ENCODE data around the gene TRPV3. TPM values are rescaled to one million over a fixed set of nuclear protein-coding genes. Genes with fewer than 3 reads are reported as not detected.
A peak's percentile ranks its signal among the peaks of the same experiment; 100 is the strongest.

The TRPV3 gene
- total and polyA plus RNA-seq, 4 experiments from 2014 or later: 0.06 to 0.14 TPM; not detected in 2

GRCh38 chr17:3482852-3483251, 74.8 kb downstream of the TRPV3 start:
- CTCF ChIA-PET (ENCODE audit: partially characterized antibody): no interaction called here
- Histone ChIP-seq H3K27me3 (ENCODE audit: insufficient read depth, low read length) (no peaks in the 10 kb centered on the region), H3K36me3 (ENCODE audit: insufficient read depth, low read length) (no peaks in the 10 kb centered on the region), H3K9me3 (ENCODE audit: control insufficient read depth in 1 of 2, low read length in 2 of 2) (no peaks in the 10 kb centered on the region), H3K4me1 (ENCODE audit: insufficient read depth, low read length) (no peaks in the 10 kb centered on the region), H3K4me3 (ENCODE audit: low read length in 2 of 2) (no peak overlapping the region), H3K27ac (ENCODE audit: low read depth, low read length) (no peak overlapping the region)
- H3K36me3 Mint-ChIP-seq: no peaks in the 10 kb centered on the region
- no peaks in the 10 kb centered on the region for H3K9me3 Mint-ChIP-seq
- H3K4me3 Mint-ChIP-seq: no peak overlapping the region
- no peak for DNase-seq
- no peaks in the 10 kb centered on the region for H3K4me1 Mint-ChIP-seq
- H3K27ac Mint-ChIP-seq: no peak overlapping the region
- intact Hi-C loops (cut with micrococcal nuclease): no loop called here
- POLR2A ChIA-PET (ENCODE audit: partially characterized antibody): no interaction called here
- peaks cover 26 to 42% of the 10 kb centered on the region in 2 donors for H3K27me3 Mint-ChIP-seq

GRCh38 chr17:3479988-3480387, 77.6 kb downstream of the TRPV3 start:
- H3K27me3 ChIP-seq (ENCODE audit: insufficient read depth, low read length): no peaks in the 10 kb centered on the region
- POLR2A ChIA-PET (ENCODE audit: partially characterized antibody): no interaction called here
- no peaks in the 10 kb centered on the region for H3K36me3 ChIP-seq (ENCODE audit: insufficient read depth, low read length)

GRCh38 chr17:3475812-3476610, 81.6 kb downstream of the TRPV3 start, which contains the start of gene ASPA:
ASPA (plus strand) TSS chr17:3475997; CDS start chr17:3476160, 163 bp downstream.
- H3K27me3 ChIP-seq (ENCODE audit: insufficient read depth, low read length): no peaks in the 10 kb centered on the region
- Mint-ChIP-seq H3K4me3 (peak within 1 kb of the TSS in 6 of 8 donors; percentile 27 to 75 (median 66)), H3K27me3 (peaks cover 10 to 19% of the 10 kb centered on the region in 2 donors), H3K36me3 (no peaks in the 10 kb centered on the region), H3K9me3 (no peaks in the 10 kb centered on the region), H3K27ac (no peak within 1 kb of the TSS), H3K4me1 (peaks cover 0 to 7% (median 3%) of the 10 kb centered on the region in 4 donors)
- intact Hi-C loops (cut with micrococcal nuclease): no loop called here
- no peaks in the 10 kb centered on the region for H3K9me3 ChIP-seq (ENCODE audit: control insufficient read depth in 1 of 2, low read length in 2 of 2)
- ChIA-PET POLR2A (ENCODE audit: partially characterized antibody) (no interaction called here), CTCF (ENCODE audit: partially characterized antibody) (no interaction called here)
- peak in 1 of 5 donors; percentile 0 for DNase-seq
- H3K4me1 ChIP-seq (ENCODE audit: insufficient read depth, low read length): no peaks in the 10 kb centered on the region
- H3K36me3 ChIP-seq (ENCODE audit: insufficient read depth, low read length): no peaks in the 10 kb centered on the region
- H3K27ac ChIP-seq (ENCODE audit: low read depth, low read length): no peak within 1 kb of the TSS
- no peak within 1 kb of the TSS for H3K4me3 ChIP-seq (ENCODE audit: low read length in 2 of 2)

More at GRCh38 chr17:3479988-3480387, 77.6 kb downstream of the TRPV3 start:
- no peak for DNase-seq
- no peak overlapping the region for H3K27ac ChIP-seq (ENCODE audit: low read depth, low read length)
- Mint-ChIP-seq H3K4me3 (no peak overlapping the region), H3K4me1 (peaks cover 0 to 7% (median 3%) of the 10 kb centered on the region in 4 donors), H3K27me3 (peaks cover 19 to 30% of the 10 kb centered on the region in 2 donors), H3K36me3 (no peaks in the 10 kb centered on the region), H3K27ac (no peak overlapping the region), H3K9me3 (no peaks in the 10 kb centered on the region)
- no peaks in the 10 kb centered on the region for H3K4me1 ChIP-seq (ENCODE audit: insufficient read depth, low read length)
- CTCF ChIA-PET (ENCODE audit: partially characterized antibody): no interaction called here
- H3K4me3 ChIP-seq (ENCODE audit: low read length in 2 of 2): no peak overlapping the region
- intact Hi-C loops (cut with micrococcal nuclease): no loop called here
- H3K9me3 ChIP-seq (ENCODE audit: control insufficient read depth in 1 of 2, low read length in 2 of 2): no peaks in the 10 kb centered on the region

- no peaks in the 10 kb centered on the region for H3K27me3 ChIP-seq (ENCODE audit: insufficient read depth, low read length)
- no peaks in the 10 kb centered on the region for H3K36me3 Mint-ChIP-seq
- H3K27ac ChIP-seq (ENCODE audit: low read depth, low read length): no peak overlapping the region
- H3K36me3 ChIP-seq (ENCODE audit: insufficient read depth, low read length): no peaks in the 10 kb centered on the region
- no peak for DNase-seq
- ChIA-PET CTCF (ENCODE audit: partially characterized antibody) (no interaction called here), POLR2A (ENCODE audit: partially characterized antibody) (no interaction called here)
- H3K4me3 ChIP-seq (ENCODE audit: low read length in 2 of 2): no peak overlapping the region
- intact Hi-C loops (cut with micrococcal nuclease): no loop called here
- H3K27ac Mint-ChIP-seq: no peak overlapping the region
- H3K27me3 Mint-ChIP-seq: peaks cover 10 to 13% of the 10 kb centered on the region in 2 donors
- no peaks in the 10 kb centered on the region for H3K9me3 Mint-ChIP-seq
- H3K4me1 Mint-ChIP-seq: peaks cover 0 to 7% (median 3%) of the 10 kb centered on the region in 4 donors
- no peaks in the 10 kb centered on the region for H3K4me1 ChIP-seq (ENCODE audit: insufficient read depth, low read length)
- no peak overlapping the region for H3K4me3 Mint-ChIP-seq
- no peaks in the 10 kb centered on the region for H3K9me3 ChIP-seq (ENCODE audit: control insufficient read depth in 1 of 2, low read length in 2 of 2)
Observed at GRCh38 chr17:3475251-3475685, 82.3 kb downstream of the TRPV3 start.

- DNase-seq: no peak
- peaks cover 0 to 7% (median 3%) of the 10 kb centered on the region in 4 donors for H3K4me1 Mint-ChIP-seq
- no peak overlapping the region for H3K4me3 ChIP-seq (ENCODE audit: low read length in 2 of 2)
- peaks cover 8 to 10% of the 10 kb centered on the region in 2 donors for H3K27me3 Mint-ChIP-seq
- H3K27me3 ChIP-seq (ENCODE audit: insufficient read depth, low read length): no peaks in the 10 kb centered on the region
- intact Hi-C loops (cut with micrococcal nuclease): no loop called here
- H3K36me3 Mint-ChIP-seq: no peaks in the 10 kb centered on the region
- no peak overlapping the region for H3K4me3 Mint-ChIP-seq
- no peaks in the 10 kb centered on the region for H3K9me3 ChIP-seq (ENCODE audit: control insufficient read depth in 1 of 2, low read length in 2 of 2)
- no peak overlapping the region for H3K27ac ChIP-seq (ENCODE audit: low read depth, low read length)
- no peaks in the 10 kb centered on the region for H3K4me1 ChIP-seq (ENCODE audit: insufficient read depth, low read length)
- ChIA-PET POLR2A (ENCODE audit: partially characterized antibody) (no interaction called here), CTCF (ENCODE audit: partially characterized antibody) (interaction anchor here (0.6 kb wide), 1 partner anchor 481 kb away, joined by 3 read pairs; no protein-coding TSS in a partner anchor)
- H3K27ac Mint-ChIP-seq: no peak overlapping the region
- H3K36me3 ChIP-seq (ENCODE audit: insufficient read depth, low read length): no peaks in the 10 kb centered on the region
- no peaks in the 10 kb centered on the region for H3K9me3 Mint-ChIP-seq
Observed at GRCh38 chr17:3474212-3474611, 83.4 kb downstream of the TRPV3 start.

- H3K27ac ChIP-seq (ENCODE audit: low read depth, low read length): no peak overlapping the region
- no peaks in the 10 kb centered on the region for H3K9me3 Mint-ChIP-seq
- no peak for DNase-seq
- H3K4me3 ChIP-seq (ENCODE audit: low read length in 2 of 2): no peak overlapping the region
- no peak overlapping the region for H3K4me3 Mint-ChIP-seq
- no peaks in the 10 kb centered on the region for H3K9me3 ChIP-seq (ENCODE audit: control insufficient read depth in 1 of 2, low read length in 2 of 2)
- POLR2A ChIA-PET (ENCODE audit: partially characterized antibody): no interaction called here
- H3K4me1 ChIP-seq (ENCODE audit: insufficient read depth, low read length): no peaks in the 10 kb centered on the region
- H3K36me3 ChIP-seq (ENCODE audit: insufficient read depth, low read length): no peaks in the 10 kb centered on the region
- H3K36me3 Mint-ChIP-seq: no peaks in the 10 kb centered on the region
- no peak overlapping the region for H3K27ac Mint-ChIP-seq
- peaks cover 0 to 7% (median 3%) of the 10 kb centered on the region in 4 donors for H3K4me1 Mint-ChIP-seq
- intact Hi-C loops (cut with micrococcal nuclease): no loop called here
- H3K27me3 ChIP-seq (ENCODE audit: insufficient read depth, low read length): no peaks in the 10 kb centered on the region
- CTCF ChIA-PET (ENCODE audit: partially characterized antibody): no interaction called here
- H3K27me3 Mint-ChIP-seq: peaks cover 3 to 6% of the 10 kb centered on the region in 2 donors
Observed at GRCh38 chr17:3472137-3472536, 85.5 kb downstream of the TRPV3 start.

- Mint-ChIP-seq H3K36me3 (no peaks in the 10 kb centered on the region), H3K4me3 (no peak within 1 kb of the TSS), H3K27ac (no peak within 1 kb of the TSS), H3K4me1 (peaks cover 0 to 7% (median 3%) of the 10 kb centered on the region in 4 donors), H3K9me3 (no peaks in the 10 kb centered on the region), H3K27me3 (peaks cover 4 to 6% of the 10 kb centered on the region in 2 donors)
- no peak within 1 kb of the TSS for H3K27ac ChIP-seq (ENCODE audit: low read depth, low read length)
- no peaks in the 10 kb centered on the region for H3K9me3 ChIP-seq (ENCODE audit: control insufficient read depth in 1 of 2, low read length in 2 of 2)
- intact Hi-C loops (cut with micrococcal nuclease): no loop called here
- ChIA-PET POLR2A (ENCODE audit: partially characterized antibody) (no interaction called here), CTCF (ENCODE audit: partially characterized antibody) (no interaction called here)
- H3K27me3 ChIP-seq (ENCODE audit: insufficient read depth, low read length): no peaks in the 10 kb centered on the region
- no peak within 1 kb of the TSS for H3K4me3 ChIP-seq (ENCODE audit: low read length in 2 of 2)
- no peaks in the 10 kb centered on the region for H3K36me3 ChIP-seq (ENCODE audit: insufficient read depth, low read length)
- no peak for DNase-seq
- H3K4me1 ChIP-seq (ENCODE audit: insufficient read depth, low read length): no peaks in the 10 kb centered on the region
Observed at GRCh38 chr17:3471599-3471998, 86.0 kb downstream of the TRPV3 start, which contains the start of gene SPATA22. SPATA22 (minus strand) TSS chr17:3471819; CDS start chr17:3469325, 2,494 bp downstream.

Measured in CD4-positive, alpha-beta memory T cell (primary cell).